KMS-11 (cell line): ENCODE measurements around the gene SPEG.

Experiments used
- H2AFZ ChIP-seq: fragments of 200-600 bp; sonication (generic); 2 replicates; pipeline ENCODE4 v1.6.1; 2016; ENCODE audit warnings: antibody characterized with exemption, mixed run types, low read depth
- H3K27ac ChIP-seq: fragments of 200-600 bp; sonication (generic); 2 replicates; pipeline ENCODE4 v1.6.1; 2016; ENCODE audit warnings: mild to moderate bottlenecking, mixed run types
- H3K27me3 ChIP-seq: fragments of 200-600 bp; sonication (generic); 2 replicates; pipeline ENCODE4 v1.6.1; 2017; ENCODE audit warnings: mild to moderate bottlenecking, low read depth, mixed run types, moderate library complexity; ENCODE audit not compliant: insufficient read depth
- H3K36me3 ChIP-seq: fragments of 200-600 bp; sonication (generic); 2 replicates; pipeline ENCODE4 v1.6.1; 2017; ENCODE audit warnings: mild to moderate bottlenecking, mixed run types; ENCODE audit not compliant: insufficient read depth
- H3K4me1 ChIP-seq: fragments of 200-600 bp; sonication (generic); 2 replicates; pipeline ENCODE4 v1.6.1; 2016; ENCODE audit warnings: mild to moderate bottlenecking, low read depth, mixed run types; ENCODE audit not compliant: poor library complexity, severe bottlenecking
- H3K4me2 ChIP-seq: fragments of 200-600 bp; sonication (generic); 2 replicates; pipeline ENCODE4 v1.7.0; 2016; ENCODE audit warnings: mild to moderate bottlenecking, mixed run types
- H3K4me3 ChIP-seq: fragments of 200-600 bp; sonication (generic); IDR thresholded peaks from 2 replicates; pipeline ENCODE4 v1.6.1; 2017; ENCODE audit warnings: low read depth, low read length, mixed read lengths; ENCODE audit not compliant: insufficient read depth
- H3K79me2 ChIP-seq: fragments of 200-600 bp; sonication (generic); 2 replicates; pipeline ENCODE4 v1.6.1; 2016; ENCODE audit warnings: low read depth, mixed run types; ENCODE audit not compliant: insufficient read depth
- H3K9ac ChIP-seq: fragments of 200-600 bp; sonication (generic); 2 replicates; pipeline ENCODE4 v1.6.1; 2016; ENCODE audit warnings: mild to moderate bottlenecking, mixed run types
- H4K20me1 ChIP-seq: fragments of 200-600 bp; sonication (generic); 2 replicates; pipeline ENCODE4 v1.6.1; 2016; ENCODE audit warnings: mild to moderate bottlenecking, mixed run types; ENCODE audit not compliant: insufficient read depth
- TF ChIP-seq, protein P1 (sequence below): fragments of 200-600 bp; sonication (generic); conservative IDR thresholded peaks from 2 replicates; pipeline ENCODE4 v1.6.1; 2017; ENCODE audit warnings: low read depth, mild to moderate bottlenecking, antibody characterized with exemption, low read length, moderate library complexity, mixed read lengths

Gene SPEG

DNA sequence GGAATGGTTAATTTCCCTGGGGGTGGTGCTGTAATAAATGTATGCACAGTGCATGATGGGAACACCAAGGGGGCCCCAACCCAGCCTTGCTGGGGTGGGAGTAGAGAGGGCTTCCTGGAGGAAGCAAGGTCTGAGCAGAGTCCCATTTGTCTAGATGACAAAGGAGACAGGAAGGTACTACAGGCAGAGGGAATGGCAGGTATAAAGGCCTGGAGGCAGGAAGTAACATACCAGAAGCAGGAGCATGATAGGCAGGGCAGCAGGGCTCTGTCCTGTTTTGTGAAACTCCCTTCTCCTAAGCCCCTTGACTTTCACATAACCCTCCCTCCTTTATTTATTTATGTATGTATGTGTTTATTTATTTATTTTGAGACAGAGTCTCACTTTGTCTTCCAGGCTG lies 68.0 kb downstream of the SPEG start:
- Histone ChIP-seq H4K20me1 (no peaks in the 10 kb centered on the region), H3K27ac (no peak overlapping the region), H3K9ac (no peak overlapping the region), H3K4me3 (no peak overlapping the region), H3K27me3 (no peaks in the 10 kb centered on the region; the same call in 1 of the 2 replicates), H3K4me1 (peaks cover 7% of the 10 kb centered on the region), H3K36me3 (no peaks in the 10 kb centered on the region), H3K4me2 (no peak overlapping the region), H2AFZ (no peak overlapping the region), H3K79me2 (no peaks in the 10 kb centered on the region)
- TF ChIP-seq, protein P1, sequence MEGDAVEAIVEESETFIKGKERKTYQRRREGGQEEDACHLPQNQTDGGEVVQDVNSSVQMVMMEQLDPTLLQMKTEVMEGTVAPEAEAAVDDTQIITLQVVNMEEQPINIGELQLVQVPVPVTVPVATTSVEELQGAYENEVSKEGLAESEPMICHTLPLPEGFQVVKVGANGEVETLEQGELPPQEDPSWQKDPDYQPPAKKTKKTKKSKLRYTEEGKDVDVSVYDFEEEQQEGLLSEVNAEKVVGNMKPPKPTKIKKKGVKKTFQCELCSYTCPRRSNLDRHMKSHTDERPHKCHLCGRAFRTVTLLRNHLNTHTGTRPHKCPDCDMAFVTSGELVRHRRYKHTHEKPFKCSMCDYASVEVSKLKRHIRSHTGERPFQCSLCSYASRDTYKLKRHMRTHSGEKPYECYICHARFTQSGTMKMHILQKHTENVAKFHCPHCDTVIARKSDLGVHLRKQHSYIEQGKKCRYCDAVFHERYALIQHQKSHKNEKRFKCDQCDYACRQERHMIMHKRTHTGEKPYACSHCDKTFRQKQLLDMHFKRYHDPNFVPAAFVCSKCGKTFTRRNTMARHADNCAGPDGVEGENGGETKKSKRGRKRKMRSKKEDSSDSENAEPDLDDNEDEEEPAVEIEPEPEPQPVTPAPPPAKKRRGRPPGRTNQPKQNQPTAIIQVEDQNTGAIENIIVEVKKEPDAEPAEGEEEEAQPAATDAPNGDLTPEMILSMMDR, result no peak

DNA sequence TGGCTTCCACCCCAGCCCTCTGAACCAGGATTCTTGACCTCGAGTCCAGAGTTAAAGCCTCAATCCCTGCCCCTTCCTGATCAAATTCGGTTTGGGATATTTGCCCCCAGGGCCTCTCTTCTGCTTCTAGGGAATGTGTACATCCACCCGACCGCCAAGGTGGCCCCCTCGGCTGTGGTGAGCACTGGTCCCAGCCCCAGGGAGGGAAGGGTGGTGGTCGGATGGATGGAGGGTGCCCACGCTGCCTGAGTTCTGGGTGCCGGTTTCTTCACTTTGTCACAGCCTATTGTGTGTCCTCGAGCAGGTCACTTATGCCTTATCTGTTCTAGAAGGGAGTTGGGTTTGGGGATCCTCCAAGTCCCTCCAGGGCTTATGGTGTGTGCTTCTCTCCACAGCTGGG lies 70.9 kb downstream of the SPEG start:
- H3K4me2 ChIP-seq, result no peak overlapping the region
- H3K36me3 ChIP-seq, result no peaks in the 10 kb centered on the region
- H3K79me2 ChIP-seq, result no peaks in the 10 kb centered on the region
- H3K9ac ChIP-seq, result no peak overlapping the region
- peaks cover 5% of the 10 kb centered on the region for H3K4me1 ChIP-seq
- H4K20me1 ChIP-seq, result no peaks in the 10 kb centered on the region
- H2AFZ ChIP-seq, result no peak overlapping the region
- H3K27ac ChIP-seq, result no peak overlapping the region
- peaks cover 10% of the 10 kb centered on the region; the same call in 1 of the 2 replicates for H3K27me3 ChIP-seq
- H3K4me3 ChIP-seq, result no peak overlapping the region
- TF ChIP-seq, protein P1, result no peak

DNA sequence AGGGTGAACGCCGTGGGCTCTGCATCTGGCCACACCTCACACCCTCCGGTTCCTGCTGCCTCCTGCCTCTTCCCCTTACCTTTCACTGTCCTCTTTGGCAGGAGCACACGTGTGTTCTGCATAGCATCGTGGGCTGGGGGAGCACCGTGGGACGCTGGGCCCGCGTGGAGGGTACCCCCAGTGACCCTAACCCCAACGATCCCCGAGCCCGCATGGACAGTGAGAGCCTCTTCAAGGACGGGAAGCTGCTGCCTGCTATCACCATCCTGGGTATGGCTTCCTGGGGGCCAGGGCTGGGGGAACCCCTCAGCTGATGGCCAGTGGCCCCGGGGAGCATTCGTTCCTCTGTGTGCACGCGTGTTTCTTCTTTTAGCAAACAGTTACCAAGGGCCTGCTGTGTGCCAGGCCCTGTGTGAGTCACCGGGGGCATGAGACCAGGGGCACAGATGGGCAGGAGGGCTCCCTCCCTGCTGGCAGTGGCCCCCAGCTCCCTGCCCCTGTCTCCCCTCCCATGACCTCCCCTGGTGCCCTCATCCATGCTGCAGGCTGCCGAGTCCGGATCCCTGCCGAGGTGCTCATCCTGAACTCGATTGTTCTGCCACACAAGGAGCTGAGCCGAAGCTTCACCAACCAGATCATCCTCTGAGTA lies 71.6 kb downstream of the SPEG start:
- H3K27me3 ChIP-seq, result peaks cover 14% of the 10 kb centered on the region; the same call in 1 of the 2 replicates
- no peak overlapping the region for H3K27ac ChIP-seq
- no peak overlapping the region for H2AFZ ChIP-seq
- H3K9ac ChIP-seq, result no peak overlapping the region
- no peaks in the 10 kb centered on the region for H3K79me2 ChIP-seq
- no peak overlapping the region for H3K4me3 ChIP-seq
- TF ChIP-seq, protein P1, result no peak
- no peaks in the 10 kb centered on the region for H3K36me3 ChIP-seq
- no peaks in the 10 kb centered on the region for H4K20me1 ChIP-seq
- no peak overlapping the region for H3K4me2 ChIP-seq
- H3K4me1 ChIP-seq, result peaks cover 5% of the 10 kb centered on the region

DNA sequence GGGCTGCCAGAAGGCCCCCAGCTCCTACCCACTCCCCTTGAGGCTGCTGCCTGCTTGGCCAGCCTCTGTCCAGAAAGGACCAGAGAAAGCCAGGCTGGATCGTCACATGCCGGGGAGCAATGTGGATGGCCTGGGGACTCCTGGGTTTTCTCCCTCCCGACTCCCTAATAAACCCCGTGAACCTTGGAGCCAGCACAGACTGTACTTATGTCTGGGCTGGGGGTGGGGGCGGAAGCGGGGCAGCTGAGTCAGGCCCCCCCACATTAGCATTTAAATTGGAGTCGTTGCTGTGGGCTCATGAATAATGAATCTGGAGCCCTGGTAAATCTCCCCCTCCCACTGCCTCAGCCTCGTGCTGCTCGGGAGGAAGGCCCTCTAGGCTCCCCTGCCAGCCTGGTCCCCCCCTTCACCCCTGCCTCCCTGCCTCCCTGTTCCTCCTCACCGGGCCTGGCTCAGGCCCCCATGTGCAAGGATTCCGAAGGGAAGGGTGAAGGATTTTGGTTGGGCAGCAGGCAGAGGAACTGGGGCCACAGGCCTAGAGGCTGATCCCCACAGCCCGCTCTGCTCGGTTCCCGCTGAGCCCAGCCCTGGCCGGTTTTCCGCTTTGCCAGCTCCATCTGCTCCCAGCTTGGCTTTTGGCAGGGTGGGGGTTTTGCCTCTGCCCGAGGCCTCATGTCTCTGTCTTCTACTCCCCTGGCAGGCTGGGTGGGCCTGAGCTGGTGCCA lies 72.3 kb downstream of the SPEG start:
- H3K4me1 ChIP-seq, result peaks cover 5% of the 10 kb centered on the region
- no peaks in the 10 kb centered on the region for H3K36me3 ChIP-seq
- H2AFZ ChIP-seq, result no peak overlapping the region
- no peak overlapping the region for H3K9ac ChIP-seq
- H3K4me3 ChIP-seq, result no peak overlapping the region
- TF ChIP-seq, protein P1, result no peak
- no peak overlapping the region for H3K27ac ChIP-seq
- H3K27me3 ChIP-seq, result peaks cover 21% of the 10 kb centered on the region
- no peaks in the 10 kb centered on the region for H4K20me1 ChIP-seq
- no peaks in the 10 kb centered on the region for H3K79me2 ChIP-seq
- no peak overlapping the region for H3K4me2 ChIP-seq
